NCI-H748 (cell line): ENCODE measurements around the gene FAM168A.
A peak's percentile ranks its signal among the peaks of the same experiment; 100 is the strongest.
"Not testable (repeated sequence)": the region's sequence is repeated elsewhere in the genome, so short reads cannot be mapped to it uniquely, and the experiment has no call there.

ENCODE experiments used
- DNase-seq: peaks from one replicate; lab custom pipeline; 2025; ENCODE audit not compliant: unreplicated experiment; lab: John Stamatoyannopoulos, UW

FAM168A gene

GRCh38 chr11:73596547-73596946, 1.4 kb downstream of the FAM168A start:
- no peak for DNase-seq

- no peak for DNase-seq
Observed at GRCh38 chr11:73592640-73593039, 5.3 kb downstream of the FAM168A start.

GRCh38 chr11:73591743-73592142, 6.2 kb downstream of the FAM168A start:
- DNase-seq = no peak

GRCh38 chr11:73590991-73591390, 6.9 kb downstream of the FAM168A start:
- no peak for DNase-seq

GRCh38 chr11:73586791-73587190, 11.1 kb downstream of the FAM168A start:
- no peak for DNase-seq

- DNase-seq = no peak
Observed at GRCh38 chr11:73585834-73586575, 11.9 kb downstream of the FAM168A start.

GRCh38 chr11:73584831-73585230, 13.1 kb downstream of the FAM168A start:
- no peak for DNase-seq

GRCh38 chr11:73582653-73583052, 15.3 kb downstream of the FAM168A start:
- DNase-seq = no peak

GRCh38 chr11:73580749-73581148, 17.2 kb downstream of the FAM168A start:
- not testable (repeated sequence) for DNase-seq

- DNase-seq = no peak
Observed at GRCh38 chr11:73579641-73580434, 18.1 kb downstream of the FAM168A start.

GRCh38 chr11:73578592-73579185, 19.2 kb downstream of the FAM168A start:
- DNase-seq = peak; percentile 11

GRCh38 chr11:73577496-73577917, 20.4 kb downstream of the FAM168A start:
- no peak for DNase-seq

GRCh38 chr11:73576185-73576614, 21.7 kb downstream of the FAM168A start:
- DNase-seq = peak; percentile 98

- not testable (repeated sequence) for DNase-seq
Observed at GRCh38 chr11:73571982-73572381, 25.9 kb downstream of the FAM168A start.

GRCh38 chr11:73570415-73571114, 27.3 kb downstream of the FAM168A start:
- no peak for DNase-seq

- DNase-seq = no peak
Observed at GRCh38 chr11:73566977-73567755, 30.7 kb downstream of the FAM168A start.

GRCh38 chr11:73566422-73566821, 31.5 kb downstream of the FAM168A start:
- DNase-seq = no peak

GRCh38 chr11:73565804-73566203, 32.1 kb downstream of the FAM168A start:
- peak; percentile 49 for DNase-seq

GRCh38 chr11:73564903-73565302, 33.0 kb downstream of the FAM168A start:
- peak; percentile 6 for DNase-seq

- DNase-seq = no peak
Observed at GRCh38 chr11:73563539-73564200, 34.2 kb downstream of the FAM168A start.
